ENCODE results near the gene SCAMP4. TPM values are rescaled to one million over a fixed set of nuclear protein-coding genes. Genes with fewer than 3 reads are reported as not detected.

The SCAMP4 gene
- polyA plus RNA-seq, 4 donors, result 31.3 to 39.4 (median 36.0) TPM

DNA sequence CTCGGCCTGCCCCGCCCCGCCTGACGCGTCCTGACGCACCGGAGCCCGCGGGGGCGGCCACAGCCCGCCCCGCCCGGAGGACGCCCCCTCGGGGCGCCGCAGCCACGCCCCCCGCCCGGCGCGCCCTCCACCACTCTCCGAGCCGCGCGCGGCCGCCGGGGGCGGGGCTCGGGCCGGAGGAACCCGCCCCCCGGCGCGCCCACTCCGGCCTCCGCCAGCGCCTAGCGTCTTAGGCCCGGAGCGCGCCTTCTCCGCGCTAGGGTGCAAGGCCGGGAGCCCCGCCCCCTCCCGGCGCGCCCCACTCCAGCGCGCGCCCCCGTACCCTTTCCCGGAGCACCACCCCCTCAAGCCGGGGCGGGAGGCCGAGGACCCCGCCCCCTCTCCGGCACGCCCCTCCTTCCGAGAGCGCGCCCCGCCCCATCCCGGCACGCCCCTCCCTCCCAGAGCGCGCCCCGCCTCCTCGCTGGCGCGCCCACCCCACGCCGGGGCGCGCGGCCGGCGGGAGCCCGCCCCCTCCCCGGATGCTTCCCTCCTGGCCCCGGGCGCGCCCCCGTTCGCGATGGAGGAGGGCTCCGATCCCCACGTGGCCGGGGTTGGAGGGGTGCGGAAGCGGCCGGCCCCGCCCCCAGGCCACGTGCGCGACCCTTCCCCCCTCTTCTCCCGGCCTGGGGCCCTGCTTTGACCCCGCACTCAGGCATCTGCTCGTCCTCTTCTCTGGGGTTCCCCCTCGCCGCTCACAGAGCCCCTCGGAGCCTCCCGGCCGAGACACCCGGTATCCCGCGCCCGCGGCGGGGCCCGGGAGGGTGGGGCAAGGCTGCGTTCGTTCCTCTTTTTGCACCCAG lies 41.3 kb upstream of the SCAMP4 start:
- H3K27ac ChIP-seq (ENCODE audit: low read depth in 1 of 3, low read length in 2 of 3), result peak overlapping the region; percentile 34 to 93 (median 91)
- no peaks in the 10 kb centered on the region for H3K9me3 ChIP-seq (ENCODE audit: control insufficient read depth in 2 of 2, insufficient read depth in 1 of 2, low read depth in 1 of 2, low read length in 1 of 2)
- H3K36me3 ChIP-seq (ENCODE audit: control insufficient read depth in 3 of 3, insufficient read depth in 2 of 3, low read depth in 1 of 3, low read length in 3 of 3), result peaks cover 0 to 2% (median 0%) of the 10 kb centered on the region in 3 donors
- peak overlapping the region; percentile 83 to 94 (median 92) for H3K4me3 ChIP-seq (ENCODE audit: low read depth in 1 of 3, low read length in 3 of 3)
- FAIRE-seq (no peak), DNase-seq (peak; percentile 91 to 98)
- H3K4me1 ChIP-seq (ENCODE audit: control insufficient read depth in 3 of 3, insufficient read depth in 2 of 3, low read depth in 1 of 3, low read length in 2 of 3), result peaks cover 8 to 39% (median 23%) of the 10 kb centered on the region in 3 donors
- WGBS, 3 donors, result 1 to 2% (median 1%) methylated on average over 25 to 115 of the region's 115 CpGs
- H3K27me3 ChIP-seq (ENCODE audit: control insufficient read depth in 3 of 3, insufficient read depth in 3 of 3, low read length in 3 of 3), result no peaks in the 10 kb centered on the region

- H3K27me3 ChIP-seq (ENCODE audit: control insufficient read depth in 3 of 3, insufficient read depth in 3 of 3, low read length in 3 of 3), result no peaks in the 10 kb centered on the region
- DNase-seq (peak; percentile 45 to 84), FAIRE-seq (no peak)
- 4 to 5% (median 4%) methylated on average over 25 to 52 of the region's 52 CpGs for WGBS, 3 donors
- peak overlapping the region; percentile 83 to 94 (median 92) for H3K4me3 ChIP-seq (ENCODE audit: low read depth in 1 of 3, low read length in 3 of 3)
- peaks cover 3 to 32% (median 17%) of the 10 kb centered on the region in 3 donors for H3K4me1 ChIP-seq (ENCODE audit: control insufficient read depth in 3 of 3, insufficient read depth in 2 of 3, low read depth in 1 of 3, low read length in 2 of 3)
- no peaks in the 10 kb centered on the region for H3K9me3 ChIP-seq (ENCODE audit: control insufficient read depth in 2 of 2, insufficient read depth in 1 of 2, low read depth in 1 of 2, low read length in 1 of 2)
- peak overlapping the region; percentile 34 to 93 (median 91) for H3K27ac ChIP-seq (ENCODE audit: low read depth in 1 of 3, low read length in 2 of 3)
- peaks cover 0 to 4% (median 0%) of the 10 kb centered on the region in 3 donors for H3K36me3 ChIP-seq (ENCODE audit: control insufficient read depth in 3 of 3, insufficient read depth in 2 of 3, low read depth in 1 of 3, low read length in 3 of 3)
These were observed 40.6 kb upstream of the SCAMP4 start for GRCh38 chr19:1864480-1865171.

DNA sequence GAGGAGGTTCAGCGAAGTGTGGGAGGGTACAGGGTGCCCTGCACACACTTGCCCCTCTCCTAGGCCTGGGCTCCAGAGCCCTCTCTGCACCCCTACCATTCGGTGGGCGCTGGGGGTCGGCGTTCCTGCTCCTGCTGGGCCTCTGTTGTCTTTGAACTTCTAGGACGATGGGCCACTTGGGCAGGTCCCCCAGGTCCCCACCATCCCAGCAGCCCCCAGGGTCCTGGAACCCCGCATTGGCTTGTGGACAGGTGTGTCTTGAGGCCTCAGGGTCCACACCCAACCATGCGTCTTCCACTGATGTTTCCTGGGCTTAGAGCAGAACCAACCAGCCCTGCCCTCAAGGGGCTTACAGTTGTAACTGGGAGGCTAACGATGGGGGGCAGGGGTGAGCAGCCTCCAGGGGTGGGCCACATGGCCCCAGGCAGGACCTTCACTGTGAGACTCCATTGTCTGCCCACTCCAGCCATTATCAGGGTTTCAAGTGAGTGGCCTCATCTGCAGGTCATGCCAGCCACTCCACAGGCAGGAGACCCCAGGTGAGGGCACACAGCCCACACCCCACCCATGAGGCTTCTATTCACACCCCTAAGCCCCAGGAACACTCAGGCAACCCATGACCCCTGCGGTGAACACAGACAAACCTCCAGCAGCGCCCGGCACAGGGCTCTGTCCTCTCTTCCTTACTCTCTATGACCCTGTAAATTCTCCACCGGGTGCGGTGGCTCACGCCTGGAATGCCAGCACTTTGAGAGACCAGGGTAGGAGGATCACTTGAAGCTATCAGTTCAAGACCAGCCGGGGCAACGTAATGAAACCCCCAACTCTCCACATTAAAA lies 39.8 kb upstream of the SCAMP4 start:
- 87 to 89% (median 89%) methylated on average over 17 of the region's 17 CpGs for WGBS, 3 donors
- Histone ChIP-seq H3K4me1 (ENCODE audit: control insufficient read depth in 3 of 3, insufficient read depth in 2 of 3, low read depth in 1 of 3, low read length in 2 of 3) (peaks cover 3 to 24% (median 12%) of the 10 kb centered on the region in 3 donors), H3K27ac (ENCODE audit: low read depth in 1 of 3, low read length in 2 of 3) (peak overlapping the region; percentile 34 to 93 (median 91)), H3K27me3 (ENCODE audit: control insufficient read depth in 3 of 3, insufficient read depth in 3 of 3, low read length in 3 of 3) (no peaks in the 10 kb centered on the region), H3K36me3 (ENCODE audit: control insufficient read depth in 3 of 3, insufficient read depth in 2 of 3, low read depth in 1 of 3, low read length in 3 of 3) (peaks cover 0 to 9% (median 0%) of the 10 kb centered on the region in 3 donors), H3K4me3 (ENCODE audit: low read depth in 1 of 3, low read length in 3 of 3) (peak overlapping the region in 1 of 3 donors; percentile 92), H3K9me3 (ENCODE audit: control insufficient read depth in 2 of 2, insufficient read depth in 1 of 2, low read depth in 1 of 2, low read length in 1 of 2) (no peaks in the 10 kb centered on the region)
- FAIRE-seq, result no peak
- DNase-seq, result no peak

DNA sequence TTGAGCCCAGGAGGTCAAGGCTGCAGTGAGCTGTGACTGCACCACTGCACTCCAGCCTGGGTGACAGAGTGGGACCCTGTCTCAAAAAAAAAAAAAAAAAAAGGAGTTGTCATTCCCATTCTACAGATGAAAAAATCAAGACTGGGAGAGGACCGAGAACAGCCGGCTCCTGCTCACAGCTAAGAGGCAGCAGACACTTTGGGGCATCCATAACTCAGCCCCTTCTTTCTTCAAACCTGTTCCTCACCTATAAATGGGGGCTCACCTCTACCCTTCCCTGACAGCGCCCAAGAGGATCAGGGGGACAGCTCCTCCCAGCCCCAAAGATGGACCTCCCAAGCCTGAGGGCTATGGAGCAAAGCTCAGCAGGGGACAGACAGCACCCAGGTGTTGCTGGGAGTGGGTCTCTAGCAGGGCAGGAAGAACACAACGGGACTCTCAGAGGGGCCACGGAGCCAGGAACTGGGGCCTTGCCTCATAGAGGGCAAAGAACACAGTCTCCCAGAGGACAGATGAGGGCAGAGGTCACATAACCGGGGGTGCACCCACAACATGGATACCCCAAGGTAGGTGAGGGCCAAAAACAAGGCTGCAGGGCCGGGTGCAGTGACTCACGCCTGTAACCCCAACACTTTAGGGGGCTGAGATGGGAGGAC lies 38.4 kb upstream of the SCAMP4 start:
- Histone ChIP-seq H3K27me3 (ENCODE audit: control insufficient read depth in 3 of 3, insufficient read depth in 3 of 3, low read length in 3 of 3) (no peaks in the 10 kb centered on the region), H3K4me3 (ENCODE audit: low read depth in 1 of 3, low read length in 3 of 3) (no peak overlapping the region), H3K9me3 (ENCODE audit: control insufficient read depth in 2 of 2, insufficient read depth in 1 of 2, low read depth in 1 of 2, low read length in 1 of 2) (no peaks in the 10 kb centered on the region), H3K36me3 (ENCODE audit: control insufficient read depth in 3 of 3, insufficient read depth in 2 of 3, low read depth in 1 of 3, low read length in 3 of 3) (peaks cover 0 to 22% (median 0%) of the 10 kb centered on the region in 3 donors), H3K27ac (ENCODE audit: low read depth in 1 of 3, low read length in 2 of 3) (no peak overlapping the region), H3K4me1 (ENCODE audit: control insufficient read depth in 3 of 3, insufficient read depth in 2 of 3, low read depth in 1 of 3, low read length in 2 of 3) (peaks cover 0 to 10% (median 0%) of the 10 kb centered on the region in 3 donors)
- FAIRE-seq, result no peak
- 56 to 76% (median 68%) methylated on average over 8 of the region's 8 CpGs for WGBS, 3 donors
- peak; percentile 24 to 39 for DNase-seq

GRCh38 chr19:1867349-1867724 lies 37.9 kb upstream of the SCAMP4 start:
- Histone ChIP-seq H3K27me3 (ENCODE audit: control insufficient read depth in 3 of 3, insufficient read depth in 3 of 3, low read length in 3 of 3) (no peaks in the 10 kb centered on the region), H3K9me3 (ENCODE audit: control insufficient read depth in 2 of 2, insufficient read depth in 1 of 2, low read depth in 1 of 2, low read length in 1 of 2) (no peaks in the 10 kb centered on the region), H3K4me1 (ENCODE audit: control insufficient read depth in 3 of 3, insufficient read depth in 2 of 3, low read depth in 1 of 3, low read length in 2 of 3) (peaks cover 0 to 9% (median 0%) of the 10 kb centered on the region in 3 donors), H3K27ac (ENCODE audit: low read depth in 1 of 3, low read length in 2 of 3) (no peak overlapping the region), H3K4me3 (ENCODE audit: low read depth in 1 of 3, low read length in 3 of 3) (no peak overlapping the region), H3K36me3 (ENCODE audit: control insufficient read depth in 3 of 3, insufficient read depth in 2 of 3, low read depth in 1 of 3, low read length in 3 of 3) (peaks cover 0 to 21% (median 0%) of the 10 kb centered on the region in 3 donors)
- WGBS, 3 donors, result 85 to 89% (median 88%) methylated on average over 9 of the region's 9 CpGs
- FAIRE-seq (no peak), DNase-seq (no peak)

DNA sequence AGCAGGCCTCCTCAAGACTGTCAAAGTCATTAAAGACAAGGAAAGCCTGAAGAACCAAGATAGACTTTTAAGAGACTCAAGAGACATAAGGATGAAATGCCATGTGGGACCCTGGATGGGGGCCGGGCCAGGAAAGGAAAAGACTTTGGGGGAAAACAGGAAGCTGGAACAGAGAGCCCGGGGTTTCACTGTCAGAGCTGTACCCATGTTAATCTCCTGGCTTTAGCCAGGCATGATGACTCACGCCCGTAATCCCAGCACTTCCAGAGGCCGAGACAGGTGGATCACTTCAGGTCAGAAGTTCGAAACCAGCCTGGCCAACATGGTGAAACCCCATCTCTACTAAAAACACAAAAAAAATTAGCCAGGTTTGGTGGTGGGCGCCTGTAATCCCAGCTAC lies 36.2 kb upstream of the SCAMP4 start:
- WGBS, 3 donors, result 79 to 86% (median 80%) methylated on average over 7 of the region's 7 CpGs
- Histone ChIP-seq H3K27ac (ENCODE audit: low read depth in 1 of 3, low read length in 2 of 3) (no peak overlapping the region), H3K4me1 (ENCODE audit: control insufficient read depth in 3 of 3, insufficient read depth in 2 of 3, low read depth in 1 of 3, low read length in 2 of 3) (peaks cover 0 to 9% (median 3%) of the 10 kb centered on the region in 3 donors), H3K36me3 (ENCODE audit: control insufficient read depth in 3 of 3, insufficient read depth in 2 of 3, low read depth in 1 of 3, low read length in 3 of 3) (peaks cover 0 to 37% (median 0%) of the 10 kb centered on the region in 3 donors), H3K9me3 (ENCODE audit: control insufficient read depth in 2 of 2, insufficient read depth in 1 of 2, low read depth in 1 of 2, low read length in 1 of 2) (no peaks in the 10 kb centered on the region), H3K27me3 (ENCODE audit: control insufficient read depth in 3 of 3, insufficient read depth in 3 of 3, low read length in 3 of 3) (no peaks in the 10 kb centered on the region), H3K4me3 (ENCODE audit: low read depth in 1 of 3, low read length in 3 of 3) (no peak overlapping the region)
- DNase-seq, result no peak
- FAIRE-seq, result no peak

DNA sequence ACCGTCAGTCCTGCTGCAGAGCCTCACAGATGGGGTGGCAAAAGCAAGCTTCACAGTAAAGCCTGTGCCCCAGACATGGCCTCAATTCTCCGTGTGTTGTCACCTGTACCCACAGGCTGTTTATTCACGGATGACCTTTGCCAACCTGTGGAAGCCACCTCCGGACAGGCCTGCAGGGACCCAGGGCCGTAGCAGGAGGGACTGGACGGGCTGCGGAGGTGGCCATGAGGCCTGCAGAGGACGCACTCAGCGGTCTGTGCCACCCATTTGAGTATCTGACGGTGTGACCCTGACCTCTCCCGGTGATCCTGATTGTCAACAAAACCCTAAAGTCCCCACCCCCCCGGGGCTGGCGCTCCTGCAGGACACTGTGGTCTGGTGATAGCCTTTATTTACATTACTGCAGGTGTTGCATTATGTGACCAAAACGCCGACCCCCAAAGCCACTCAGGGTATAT lies 34.0 kb upstream of the SCAMP4 start:
- peaks cover 0 to 37% (median 0%) of the 10 kb centered on the region in 3 donors for H3K36me3 ChIP-seq (ENCODE audit: control insufficient read depth in 3 of 3, insufficient read depth in 2 of 3, low read depth in 1 of 3, low read length in 3 of 3)
- H3K4me1 ChIP-seq (ENCODE audit: control insufficient read depth in 3 of 3, insufficient read depth in 2 of 3, low read depth in 1 of 3, low read length in 2 of 3), result peaks cover 0 to 6% (median 5%) of the 10 kb centered on the region in 3 donors
- H3K9me3 ChIP-seq (ENCODE audit: control insufficient read depth in 2 of 2, insufficient read depth in 1 of 2, low read depth in 1 of 2, low read length in 1 of 2), result no peaks in the 10 kb centered on the region
- WGBS, 3 donors, result 65 to 81% (median 68%) methylated on average over 15 of the region's 15 CpGs
- no peaks in the 10 kb centered on the region for H3K27me3 ChIP-seq (ENCODE audit: control insufficient read depth in 3 of 3, insufficient read depth in 3 of 3, low read length in 3 of 3)
- H3K27ac ChIP-seq (ENCODE audit: low read depth in 1 of 3, low read length in 2 of 3), result no peak overlapping the region
- FAIRE-seq, result no peak
- H3K4me3 ChIP-seq (ENCODE audit: low read depth in 1 of 3, low read length in 3 of 3), result no peak overlapping the region
- DNase-seq, result no peak
